WTC11 (cell line): ENCODE measurements around the gene CASP6. TPM values are rescaled to one million over a fixed set of nuclear protein-coding genes. Genes with fewer than 3 reads are reported as not detected.

Source experiments
- ATAC-seq: fragments of 200-7000 bp; cut with Tn5 transposase; 2 replicates; pipeline ENCODE4 v1.10.0; 2021; ENCODE audit warnings: mild to moderate bottlenecking, moderate library complexity
- CTCF ChIA-PET: fragments of 300-600 bp; sonication (Branson Sonifier 250); formaldehyde crosslinking; loops from one replicate; lab custom pipeline; 2021; ENCODE audit warnings: antibody characterized with exemption; lab: Charles Lee
- POLR2A ChIA-PET: fragments of 350-600 bp; sonication (Branson Sonifier 250); formaldehyde crosslinking; loops from one replicate; lab custom pipeline; 2021; ENCODE audit warnings: antibody characterized with exemption; lab: Charles Lee
- DNase-seq: peaks from one replicate; pipeline ENCODE4 v3.0.0; 2021; ENCODE audit warnings: low spot score
- H3K27ac Mint-ChIP-seq: 2 replicates; pipeline ENCODE4 v1.8.0; 2021; ENCODE audit warnings: mixed read lengths
- H3K27me3 Mint-ChIP-seq: 2 replicates; pipeline ENCODE4 v1.8.0; 2021; ENCODE audit warnings: low read depth, mild to moderate bottlenecking, moderate library complexity, mixed read lengths
- H3K36me3 Mint-ChIP-seq: 2 replicates; pipeline ENCODE4 v1.8.0; 2021; ENCODE audit warnings: mixed read lengths
- H3K4me1 Mint-ChIP-seq: 2 replicates; pipeline ENCODE4 v1.8.0; 2022; ENCODE audit warnings: mixed read lengths
- H3K4me3 Mint-ChIP-seq: 2 replicates; pipeline ENCODE4 v1.8.0; 2021; ENCODE audit warnings: mild to moderate bottlenecking, moderate library complexity, mixed read lengths
- H3K9me3 Mint-ChIP-seq: 2 replicates; pipeline ENCODE4 v1.8.0; 2021; ENCODE audit warnings: mixed read lengths
- CREB1 ChIP-seq: sonication (generic); formaldehyde crosslinking; IDR thresholded peaks from 2 replicates; pipeline ENCODE4 v1.8.0; 2023; ENCODE audit warnings: mild to moderate bottlenecking, missing genetic modification reagents
- GABPB1 ChIP-seq: sonication (generic); formaldehyde crosslinking; IDR thresholded peaks from 2 replicates; pipeline ENCODE4 v1.8.1; 2023; ENCODE audit warnings: mild to moderate bottlenecking, missing genetic modification reagents
- HMGA2 ChIP-seq: fragments of 250-450 bp; sonication (Bioruptor Pico); IDR thresholded peaks from 2 replicates; pipeline ENCODE4 v1.4.0; 2021; ENCODE audit warnings: mild to moderate bottlenecking, moderate library complexity
- KAT7 ChIP-seq: sonication (generic); formaldehyde crosslinking; IDR thresholded peaks from 2 replicates; pipeline ENCODE4 v1.8.1; 2023; ENCODE audit warnings: missing genetic modification reagents, mild to moderate bottlenecking, borderline replicate concordance
- MXD4 ChIP-seq: fragments of 250-450 bp; sonication (Bioruptor Pico); IDR thresholded peaks from 2 replicates; pipeline ENCODE4 v1.8.0; 2021; ENCODE audit warnings: mild to moderate bottlenecking, moderate library complexity, borderline replicate concordance
- MYBL2 ChIP-seq: sonication (generic); formaldehyde crosslinking; IDR thresholded peaks from 2 replicates; pipeline ENCODE4 v1.8.1; 2023; ENCODE audit warnings: mild to moderate bottlenecking, moderate library complexity, missing genetic modification reagents
- NR2C2 ChIP-seq: sonication (generic); formaldehyde crosslinking; IDR thresholded peaks from 2 replicates; pipeline ENCODE4 v1.8.0; 2022; ENCODE audit warnings: mild to moderate bottlenecking, missing genetic modification reagents
- PRRX2 ChIP-seq: fragments of 250-450 bp; sonication (Bioruptor Pico); IDR thresholded peaks from 2 replicates; pipeline ENCODE4 v1.8.0; 2021; ENCODE audit warnings: mild to moderate bottlenecking
- TCF7 ChIP-seq: sonication (generic); formaldehyde crosslinking; IDR thresholded peaks from 2 replicates; pipeline ENCODE4 v1.8.0; 2022; ENCODE audit warnings: mild to moderate bottlenecking, low read depth, missing genetic modification reagents, moderate library complexity
- TP53 ChIP-seq: sonication (generic); formaldehyde crosslinking; IDR thresholded peaks from 2 replicates; pipeline ENCODE4 v1.8.1; 2023; ENCODE audit warnings: mild to moderate bottlenecking, missing genetic modification reagents
- ZNF138 ChIP-seq: sonication (generic); formaldehyde crosslinking; conservative IDR thresholded peaks from 2 replicates; pipeline ENCODE4 v1.8.1; 2022; ENCODE audit warnings: mild to moderate bottlenecking, moderate library complexity, missing genetic modification reagents
- ZNF317 ChIP-seq: sonication (generic); formaldehyde crosslinking; IDR thresholded peaks from 2 replicates; pipeline ENCODE4 v1.8.1; 2023; ENCODE audit warnings: low read depth, mild to moderate bottlenecking, moderate library complexity, missing genetic modification reagents, borderline replicate concordance
- ZNF396 ChIP-seq: fragments of 250-450 bp; sonication (Bioruptor Pico); IDR thresholded peaks from 2 replicates; pipeline ENCODE4 v1.8.0; 2021; ENCODE audit warnings: mild to moderate bottlenecking, moderate library complexity, borderline replicate concordance
- ZNF671 ChIP-seq: fragments of 250-450 bp; sonication (Bioruptor Pico); IDR thresholded peaks from 2 replicates; pipeline ENCODE4 v1.8.0; 2021; ENCODE audit warnings: mild to moderate bottlenecking
- total RNA-seq: library from RNA; stranded (reverse); gene quantifications from 3 replicates; pipeline ENCODE4 v1.2.3, GENCODE V29; 2021
- TF ChIP-seq, protein P1 (sequence below): sonication (generic); formaldehyde crosslinking; IDR thresholded peaks from 2 replicates; pipeline ENCODE4 v1.8.1; 2022; ENCODE audit warnings: missing genetic modification reagents, borderline replicate concordance
- TF ChIP-seq, protein P2 (sequence below): sonication (generic); formaldehyde crosslinking; IDR thresholded peaks from 2 replicates; pipeline ENCODE4 v1.8.1; 2022; ENCODE audit warnings: mild to moderate bottlenecking, moderate library complexity, missing genetic modification reagents
- TF ChIP-seq, protein P3 (sequence below): sonication (generic); formaldehyde crosslinking; conservative IDR thresholded peaks from 2 replicates; pipeline ENCODE4 v1.8.1; 2022; ENCODE audit warnings: mild to moderate bottlenecking, missing genetic modification reagents
- TF ChIP-seq, protein P4 (sequence below): sonication (generic); formaldehyde crosslinking; IDR thresholded peaks from 2 replicates; pipeline ENCODE4 v1.8.1; 2023; ENCODE audit warnings: mild to moderate bottlenecking, moderate library complexity, missing genetic modification reagents
- TF ChIP-seq, protein P5 (sequence below): sonication (generic); formaldehyde crosslinking; IDR thresholded peaks from 2 replicates; pipeline ENCODE4 v1.8.0; 2022; ENCODE audit warnings: mild to moderate bottlenecking, missing genetic modification reagents
- TF ChIP-seq, protein P6 (sequence below): sonication (generic); formaldehyde crosslinking; IDR thresholded peaks from 2 replicates; pipeline ENCODE4 v1.8.0; 2022; ENCODE audit warnings: mild to moderate bottlenecking, missing genetic modification reagents

Gene CASP6
- total RNA-seq, 1 experiment from 2014 or later: 26.0 TPM

DNA sequence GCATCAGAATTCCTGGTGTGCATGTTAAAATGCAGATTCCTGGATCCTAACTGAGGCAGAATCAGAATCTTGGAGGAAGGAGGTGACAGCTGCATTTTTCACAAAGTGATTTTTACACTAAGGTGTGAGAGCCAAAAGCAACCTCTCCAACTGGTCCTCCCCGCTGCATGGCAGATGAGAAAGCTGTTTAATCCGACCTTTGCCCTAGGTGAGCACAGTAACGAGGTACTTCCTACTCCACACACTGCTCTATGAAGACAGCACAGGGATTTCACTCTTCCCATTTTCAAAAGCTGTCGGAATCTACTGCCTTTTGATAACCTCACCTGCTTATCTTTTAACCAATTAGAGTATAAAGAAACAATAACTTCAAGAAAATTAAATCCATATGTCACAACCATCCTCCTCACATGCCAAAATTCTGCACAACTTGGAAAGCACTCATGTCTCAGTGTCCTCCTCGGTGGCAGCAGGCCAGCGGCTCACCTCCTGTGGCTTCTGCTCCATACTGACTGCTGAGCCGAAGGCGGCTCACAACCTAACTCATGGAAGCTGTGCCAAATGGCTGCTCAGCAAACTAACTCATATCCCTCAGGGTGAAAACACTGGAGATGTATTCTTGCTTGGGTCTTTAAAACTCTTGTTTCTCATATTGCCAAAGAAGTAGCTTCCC is 3.6 kb downstream of the CASP6 start (continued):
- TF ChIP-seq, protein P1, sequence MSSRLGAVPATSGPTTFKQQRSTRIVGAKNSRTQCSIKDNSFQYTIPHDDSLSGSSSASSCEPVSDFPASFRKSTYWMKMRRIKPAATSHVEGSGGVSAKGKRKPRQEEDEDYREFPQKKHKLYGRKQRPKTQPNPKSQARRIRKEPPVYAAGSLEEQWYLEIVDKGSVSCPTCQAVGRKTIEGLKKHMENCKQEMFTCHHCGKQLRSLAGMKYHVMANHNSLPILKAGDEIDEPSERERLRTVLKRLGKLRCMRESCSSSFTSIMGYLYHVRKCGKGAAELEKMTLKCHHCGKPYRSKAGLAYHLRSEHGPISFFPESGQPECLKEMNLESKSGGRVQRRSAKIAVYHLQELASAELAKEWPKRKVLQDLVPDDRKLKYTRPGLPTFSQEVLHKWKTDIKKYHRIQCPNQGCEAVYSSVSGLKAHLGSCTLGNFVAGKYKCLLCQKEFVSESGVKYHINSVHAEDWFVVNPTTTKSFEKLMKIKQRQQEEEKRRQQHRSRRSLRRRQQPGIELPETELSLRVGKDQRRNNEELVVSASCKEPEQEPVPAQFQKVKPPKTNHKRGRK (CRISPR knock-in tag): no peak
- no peak for TF ChIP-seq NR2C2 (CRISPR knock-in tag)
- no peak for TF ChIP-seq TP53 (CRISPR knock-in tag)
- no peak for TF ChIP-seq ZNF138 (CRISPR knock-in tag)
- TF ChIP-seq ZNF671: no peak
- TF ChIP-seq TCF7 (CRISPR knock-in tag): no peak
- TF ChIP-seq ZNF396 (CRISPR knock-in tag): no peak
- no peak for TF ChIP-seq MYBL2 (CRISPR knock-in tag)
- TF ChIP-seq KAT7 (CRISPR knock-in tag): no peak
- TF ChIP-seq GABPB1 (CRISPR knock-in tag): no peak
- TF ChIP-seq PRRX2 (CRISPR knock-in tag): no peak
- no peak for TF ChIP-seq MXD4
- TF ChIP-seq HMGA2 (CRISPR knock-in tag): no peak

DNA sequence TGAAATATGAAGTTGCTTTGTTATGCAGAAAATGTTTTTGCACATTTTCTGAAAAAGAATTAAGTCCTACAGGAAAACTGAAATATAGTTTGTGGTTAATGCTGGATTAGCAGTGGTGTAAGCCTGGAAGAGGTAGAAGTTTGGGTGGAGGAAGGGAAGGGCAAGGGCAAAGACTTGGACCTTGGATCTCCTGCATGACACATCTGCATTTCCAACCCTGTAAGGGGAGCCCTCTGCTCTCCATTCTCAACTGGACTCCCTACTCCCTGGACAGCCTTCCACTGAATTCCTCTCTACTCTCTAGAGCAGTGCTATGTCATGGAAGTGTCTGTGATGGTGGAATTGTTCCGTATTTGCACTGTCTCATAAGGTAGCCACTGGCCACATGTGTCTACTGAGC is 4.6 kb downstream of the CASP6 start:
- no peak overlapping the region for H3K4me3 Mint-ChIP-seq
- H3K27me3 Mint-ChIP-seq: no peaks in the 10 kb centered on the region
- POLR2A ChIA-PET: no interaction called here
- no peak for ATAC-seq
- TF ChIP-seq PRRX2 (CRISPR knock-in tag): no peak
- no peak for TF ChIP-seq CREB1 (CRISPR knock-in tag)
- TF ChIP-seq, protein P2, sequence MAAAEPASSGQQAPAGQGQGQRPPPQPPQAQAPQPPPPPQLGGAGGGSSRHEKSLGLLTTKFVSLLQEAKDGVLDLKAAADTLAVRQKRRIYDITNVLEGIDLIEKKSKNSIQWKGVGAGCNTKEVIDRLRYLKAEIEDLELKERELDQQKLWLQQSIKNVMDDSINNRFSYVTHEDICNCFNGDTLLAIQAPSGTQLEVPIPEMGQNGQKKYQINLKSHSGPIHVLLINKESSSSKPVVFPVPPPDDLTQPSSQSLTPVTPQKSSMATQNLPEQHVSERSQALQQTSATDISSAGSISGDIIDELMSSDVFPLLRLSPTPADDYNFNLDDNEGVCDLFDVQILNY (CRISPR knock-in tag): no peak
- TF ChIP-seq, protein P3, sequence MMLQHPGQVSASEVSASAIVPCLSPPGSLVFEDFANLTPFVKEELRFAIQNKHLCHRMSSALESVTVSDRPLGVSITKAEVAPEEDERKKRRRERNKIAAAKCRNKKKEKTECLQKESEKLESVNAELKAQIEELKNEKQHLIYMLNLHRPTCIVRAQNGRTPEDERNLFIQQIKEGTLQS (CRISPR knock-in tag): no peak
- TF ChIP-seq, protein P4, sequence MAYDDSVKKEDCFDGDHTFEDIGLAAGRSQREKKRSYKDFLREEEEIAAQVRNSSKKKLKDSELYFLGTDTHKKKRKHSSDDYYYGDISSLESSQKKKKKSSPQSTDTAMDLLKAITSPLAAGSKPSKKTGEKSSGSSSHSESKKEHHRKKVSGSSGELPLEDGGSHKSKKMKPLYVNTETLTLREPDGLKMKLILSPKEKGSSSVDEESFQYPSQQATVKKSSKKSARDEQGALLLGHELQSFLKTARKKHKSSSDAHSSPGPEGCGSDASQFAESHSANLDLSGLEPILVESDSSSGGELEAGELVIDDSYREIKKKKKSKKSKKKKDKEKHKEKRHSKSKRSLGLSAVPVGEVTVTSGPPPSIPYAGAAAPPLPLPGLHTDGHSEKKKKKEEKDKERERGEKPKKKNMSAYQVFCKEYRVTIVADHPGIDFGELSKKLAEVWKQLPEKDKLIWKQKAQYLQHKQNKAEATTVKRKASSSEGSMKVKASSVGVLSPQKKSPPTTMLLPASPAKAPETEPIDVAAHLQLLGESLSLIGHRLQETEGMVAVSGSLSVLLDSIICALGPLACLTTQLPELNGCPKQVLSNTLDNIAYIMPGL (CRISPR knock-in tag): no peak
- TF ChIP-seq ZNF317 (CRISPR knock-in tag): no peak
- no peak for TF ChIP-seq HMGA2 (CRISPR knock-in tag)
- TF ChIP-seq, protein P5, sequence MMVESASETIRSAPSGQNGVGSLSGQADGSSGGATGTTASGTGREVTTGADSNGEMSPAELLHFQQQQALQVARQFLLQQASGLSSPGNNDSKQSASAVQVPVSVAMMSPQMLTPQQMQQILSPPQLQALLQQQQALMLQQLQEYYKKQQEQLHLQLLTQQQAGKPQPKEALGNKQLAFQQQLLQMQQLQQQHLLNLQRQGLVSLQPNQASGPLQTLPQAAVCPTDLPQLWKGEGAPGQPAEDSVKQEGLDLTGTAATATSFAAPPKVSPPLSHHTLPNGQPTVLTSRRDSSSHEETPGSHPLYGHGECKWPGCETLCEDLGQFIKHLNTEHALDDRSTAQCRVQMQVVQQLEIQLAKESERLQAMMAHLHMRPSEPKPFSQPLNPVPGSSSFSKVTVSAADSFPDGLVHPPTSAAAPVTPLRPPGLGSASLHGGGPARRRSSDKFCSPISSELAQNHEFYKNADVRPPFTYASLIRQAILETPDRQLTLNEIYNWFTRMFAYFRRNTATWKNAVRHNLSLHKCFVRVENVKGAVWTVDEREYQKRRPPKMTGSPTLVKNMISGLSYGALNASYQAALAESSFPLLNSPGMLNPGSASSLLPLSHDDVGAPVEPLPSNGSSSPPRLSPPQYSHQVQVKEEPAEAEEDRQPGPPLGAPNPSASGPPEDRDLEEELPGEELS: no peak
- TF ChIP-seq, protein P6, sequence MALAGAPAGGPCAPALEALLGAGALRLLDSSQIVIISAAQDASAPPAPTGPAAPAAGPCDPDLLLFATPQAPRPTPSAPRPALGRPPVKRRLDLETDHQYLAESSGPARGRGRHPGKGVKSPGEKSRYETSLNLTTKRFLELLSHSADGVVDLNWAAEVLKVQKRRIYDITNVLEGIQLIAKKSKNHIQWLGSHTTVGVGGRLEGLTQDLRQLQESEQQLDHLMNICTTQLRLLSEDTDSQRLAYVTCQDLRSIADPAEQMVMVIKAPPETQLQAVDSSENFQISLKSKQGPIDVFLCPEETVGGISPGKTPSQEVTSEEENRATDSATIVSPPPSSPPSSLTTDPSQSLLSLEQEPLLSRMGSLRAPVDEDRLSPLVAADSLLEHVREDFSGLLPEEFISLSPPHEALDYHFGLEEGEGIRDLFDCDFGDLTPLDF (CRISPR knock-in tag): no peak
- TF ChIP-seq, all 79 proteins: peak for 0
- CTCF ChIA-PET: no interaction called here
- no peak for DNase-seq
- Mint-ChIP-seq H3K36me3 (peaks cover 29% of the 10 kb centered on the region), H3K9me3 (peaks cover 7% of the 10 kb centered on the region; the same call in 1 of the 2 replicates), H3K4me1 (peaks cover 15% of the 10 kb centered on the region), H3K27ac (no peak overlapping the region)
